ENCODE measurements around the gene ANKS4B. TPM values are rescaled to one million over a fixed set of nuclear protein-coding genes. Genes with fewer than 3 reads are reported as not detected.

Gene ANKS4B
- total and polyA plus RNA-seq, 4 donors, result 0.11 TPM; not detected in 3

GRCh38 chr16:21276090-21276489 is 42.6 kb downstream of the ANKS4B start:
- H3K4me1 ChIP-seq (ENCODE audit: control insufficient read depth in 5 of 5, insufficient read depth in 5 of 5, low read length in 5 of 5), result peaks cover 0 to 8% (median 2%) of the 10 kb centered on the region in 5 donors
- TF ChIP-seq CTCF (IDR thresholded peaks at IDR 0.05; ENCODE audit: control extremely low read depth, extremely low read depth), result no peak
- ATAC-seq (ENCODE audit: insufficient read depth, low FRiP score) (no peak), DNase-seq (no peak)
- H3K27me3 ChIP-seq (ENCODE audit: control insufficient read depth in 3 of 3, insufficient read depth in 3 of 3, low read length in 2 of 3), result peaks cover 5 to 34% (median 15%) of the 10 kb centered on the region in 3 donors
- no peak overlapping the region for H3K9ac ChIP-seq (ENCODE audit: insufficient read depth in 1 of 2, low read length in 2 of 2)
- peaks cover 0 to 2% (median 0%) of the 10 kb centered on the region in 4 donors for H3K9me3 ChIP-seq (ENCODE audit: control insufficient read depth in 4 of 4, insufficient read depth in 3 of 4, low read length in 3 of 4)
- H3K36me3 ChIP-seq (ENCODE audit: control insufficient read depth in 4 of 4, insufficient read depth in 4 of 4, low read length in 4 of 4), result no peaks in the 10 kb centered on the region
- WGBS, 2 donors, result 87 to 89% methylated on average over 9 of the region's 9 CpGs
- H3K4me3 ChIP-seq, result no peak overlapping the region
- no peak overlapping the region for H3K27ac ChIP-seq (ENCODE audit: low read depth in 1 of 2, low read length in 1 of 2)

GRCh38 chr16:21277045-21277926 is 43.8 kb downstream of the ANKS4B start:
- no peak for DNase-seq
- Histone ChIP-seq H3K27me3 (ENCODE audit: control insufficient read depth in 3 of 3, insufficient read depth in 3 of 3, low read length in 2 of 3) (peaks cover 5 to 39% (median 19%) of the 10 kb centered on the region in 3 donors), H3K4me3 (no peak overlapping the region), H3K9me3 (ENCODE audit: control insufficient read depth in 4 of 4, insufficient read depth in 3 of 4, low read length in 3 of 4) (peaks cover 0 to 2% (median 0%) of the 10 kb centered on the region in 4 donors), H3K27ac (ENCODE audit: low read depth in 1 of 2, low read length in 1 of 2) (peak overlapping the region in 1 of 2 donors; percentile 83), H3K4me1 (ENCODE audit: control insufficient read depth in 5 of 5, insufficient read depth in 5 of 5, low read length in 5 of 5) (peaks cover 0 to 8% (median 2%) of the 10 kb centered on the region in 5 donors), H3K9ac (ENCODE audit: insufficient read depth in 1 of 2, low read length in 2 of 2) (no peak overlapping the region), H3K36me3 (ENCODE audit: control insufficient read depth in 4 of 4, insufficient read depth in 4 of 4, low read length in 4 of 4) (no peaks in the 10 kb centered on the region)
- TF ChIP-seq CTCF (IDR thresholded peaks at IDR 0.05; ENCODE audit: control extremely low read depth, extremely low read depth), result no peak
- WGBS, 2 donors, result 71 to 74% methylated on average over 17 of the region's 17 CpGs
- ATAC-seq (ENCODE audit: insufficient read depth, low FRiP score), result no peak

- TF ChIP-seq CTCF (IDR thresholded peaks at IDR 0.05; ENCODE audit: control extremely low read depth, extremely low read depth), result peak; percentile 33
- peaks cover 0 to 2% (median 0%) of the 10 kb centered on the region in 4 donors for H3K9me3 ChIP-seq (ENCODE audit: control insufficient read depth in 4 of 4, insufficient read depth in 3 of 4, low read length in 3 of 4)
- peak within 1 kb of the TSS in 1 of 2 donors; percentile 83 for H3K27ac ChIP-seq (ENCODE audit: low read depth in 1 of 2, low read length in 1 of 2)
- ATAC-seq (ENCODE audit: insufficient read depth, low FRiP score) (peak; percentile 85), DNase-seq (peak; percentile 37 to 47 (median 45))
- peak within 1 kb of the TSS in 1 of 2 donors; percentile 4 for H3K9ac ChIP-seq (ENCODE audit: insufficient read depth in 1 of 2, low read length in 2 of 2)
- WGBS, 2 donors, result 1% methylated on average over 42 to 46 of the region's 46 CpGs
- H3K4me3 ChIP-seq, result no peak within 1 kb of the TSS
- H3K27me3 ChIP-seq (ENCODE audit: control insufficient read depth in 3 of 3, insufficient read depth in 3 of 3, low read length in 2 of 3), result peaks cover 5 to 39% (median 19%) of the 10 kb centered on the region in 3 donors
- H3K4me1 ChIP-seq (ENCODE audit: control insufficient read depth in 5 of 5, insufficient read depth in 5 of 5, low read length in 5 of 5), result peaks cover 0 to 8% (median 2%) of the 10 kb centered on the region in 5 donors
- no peaks in the 10 kb centered on the region for H3K36me3 ChIP-seq (ENCODE audit: control insufficient read depth in 4 of 4, insufficient read depth in 4 of 4, low read length in 4 of 4)
Measured at GRCh38 chr16:21277927-21278706, 44.6 kb downstream of the ANKS4B start, which contains the start of gene CRYM. Gene CRYM (minus strand): TSS chr16:21278290. CDS start chr16:21278251, 39 bp downstream.
